ENCODE measurements around the gene KCNMA1.

Gene KCNMA1

GRCh38 chr10:77359287-77359691, 278.3 kb downstream of the KCNMA1 start:
- TF ChIP-seq CTCF (IDR thresholded peaks at IDR 0.05; ENCODE audit: low read depth, low read length): no peak
- in situ Hi-C loops (cut with HindIII; ENCODE audit: low sequenced_read_pairs): loop anchor here (5.0 kb wide), 1 partner anchor 42 kb away; no protein-coding TSS in a partner anchor
- no peak for DNase-seq (ENCODE audit: low read depth, low spot score)
- H3K4me3 ChIP-seq (ENCODE audit: low read depth, low read length): no peak overlapping the region

GRCh38 chr10:77358656-77359055, 279.0 kb downstream of the KCNMA1 start:
- TF ChIP-seq CTCF (IDR thresholded peaks at IDR 0.05; ENCODE audit: low read depth, low read length): no peak
- no peak overlapping the region for H3K4me3 ChIP-seq (ENCODE audit: low read depth, low read length)
- in situ Hi-C loops (cut with HindIII; ENCODE audit: low sequenced_read_pairs): loop anchor here (5.0 kb wide), 1 partner anchor 41 kb away; no protein-coding TSS in a partner anchor
- no peak for DNase-seq (ENCODE audit: low read depth, low spot score)

- in situ Hi-C loops (cut with HindIII; ENCODE audit: low sequenced_read_pairs): loop anchor here (5.0 kb wide), 1 partner anchor 40 kb away; no protein-coding TSS in a partner anchor
- no peak for TF ChIP-seq CTCF (IDR thresholded peaks at IDR 0.05; ENCODE audit: low read depth, low read length)
- DNase-seq (ENCODE audit: low read depth, low spot score): peak; percentile 84
- no peak overlapping the region for H3K4me3 ChIP-seq (ENCODE audit: low read depth, low read length)
Observed at GRCh38 chr10:77357611-77358310, 279.8 kb downstream of the KCNMA1 start.

DNA sequence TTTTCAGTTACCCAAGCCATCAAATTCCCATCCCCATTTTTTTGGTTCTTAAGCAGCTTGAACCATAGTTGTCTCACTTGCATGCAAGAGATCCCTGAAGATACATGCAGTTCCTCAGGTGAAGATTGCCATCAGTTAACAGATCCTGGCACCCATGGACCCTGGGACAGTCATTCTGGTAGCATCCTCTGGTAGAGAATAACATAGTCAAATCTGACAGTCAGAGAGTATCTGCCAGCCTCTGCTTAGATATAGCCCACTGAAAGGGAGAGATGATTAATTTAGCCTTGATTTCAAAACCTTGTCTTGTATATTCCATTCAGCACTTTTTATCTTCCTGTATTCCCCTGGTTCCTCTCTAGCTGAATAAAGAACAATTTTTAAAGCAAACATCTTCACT, 280.4 kb downstream of the KCNMA1 start:
- DNase-seq (ENCODE audit: low read depth, low spot score): no peak
- no peak for TF ChIP-seq CTCF (IDR thresholded peaks at IDR 0.05; ENCODE audit: low read depth, low read length)
- H3K4me3 ChIP-seq (ENCODE audit: low read depth, low read length): no peak overlapping the region
- in situ Hi-C loops (cut with HindIII; ENCODE audit: low sequenced_read_pairs): loop anchor here (5.0 kb wide), 1 partner anchor 40 kb away; no protein-coding TSS in a partner anchor

GRCh38 chr10:77355844-77356243, 281.8 kb downstream of the KCNMA1 start:
- no peak for TF ChIP-seq CTCF (IDR thresholded peaks at IDR 0.05; ENCODE audit: low read depth, low read length)
- DNase-seq (ENCODE audit: low read depth, low spot score): peak; percentile 89
- in situ Hi-C loops (cut with HindIII; ENCODE audit: low sequenced_read_pairs): loop anchor here (5.0 kb wide), 1 partner anchor 39 kb away; no protein-coding TSS in a partner anchor
- no peak overlapping the region for H3K4me3 ChIP-seq (ENCODE audit: low read depth, low read length)

DNA sequence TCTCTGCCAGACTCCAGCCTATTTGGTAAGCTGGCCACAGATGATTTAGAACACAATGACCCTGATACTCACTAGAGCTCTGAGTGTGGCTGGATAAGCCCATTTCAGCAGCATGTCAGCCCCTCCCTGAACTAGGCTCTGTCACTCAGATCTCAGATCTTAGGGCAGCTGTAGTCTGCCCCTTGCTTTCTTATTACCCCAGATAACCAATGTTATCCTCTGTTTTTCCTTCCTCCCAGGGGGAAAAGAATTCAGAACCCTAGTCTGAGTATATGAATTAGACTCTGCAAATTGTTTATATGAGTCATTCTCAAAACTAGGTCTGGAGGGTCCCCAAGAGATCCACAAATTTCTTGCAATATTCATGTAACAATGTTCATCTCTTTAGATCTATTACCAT, 286.2 kb downstream of the KCNMA1 start:
- no peak for TF ChIP-seq CTCF (IDR thresholded peaks at IDR 0.05; ENCODE audit: low read depth, low read length)
- no peak overlapping the region for H3K4me3 ChIP-seq (ENCODE audit: low read depth, low read length)
- in situ Hi-C loops (cut with HindIII; ENCODE audit: low sequenced_read_pairs): no loop called here
- peak; percentile 72 for DNase-seq (ENCODE audit: low read depth, low spot score)
